Suprapubic skin (tissue), 4 donors: ENCODE data around the gene CDK11B. TPM values are rescaled to one million over a fixed set of nuclear protein-coding genes. Genes with fewer than 3 reads are reported as not detected.
A peak's percentile ranks its signal among the peaks of the same experiment; 100 is the strongest.
"Not testable (repeated sequence)": the region's sequence is repeated elsewhere in the genome, so short reads cannot be mapped to it uniquely, and the experiment has no call there.

ENCODE experiments used
- DNase-seq, 2 donors: peaks; one replicate each; pipeline ENCODE4 v3.0.0-alpha.2; 2019; ENCODE audit warnings: low spot score in 2 of 2
- H3K27ac ChIP-seq: fragments of 200-600 bp; sonication (generic); one replicate; pipeline ENCODE4 v1.5.1; 2019
- H3K27me3 ChIP-seq: fragments of 200-600 bp; sonication (generic); one replicate; pipeline ENCODE4 v1.5.1; 2019
- H3K36me3 ChIP-seq: fragments of 200-600 bp; sonication (generic); one replicate; pipeline ENCODE4 v1.5.1; 2019
- H3K4me1 ChIP-seq: fragments of 200-600 bp; sonication (generic); one replicate; pipeline ENCODE4 v1.5.1; 2019
- H3K4me3 ChIP-seq: fragments of 200-600 bp; sonication (generic); one replicate; pipeline ENCODE4 v1.5.1; 2019; ENCODE audit warnings: mild to moderate bottlenecking
- H3K9me3 ChIP-seq: fragments of 200-600 bp; sonication (generic); one replicate; pipeline ENCODE4 v1.5.1; 2019
- EP300 ChIP-seq: sonication (generic); formaldehyde crosslinking; IDR thresholded peaks from one replicate; pipeline ENCODE4 v1.6.1; 2017; ENCODE audit warnings: antibody characterized with exemption
- POLR2A ChIP-seq, 2 donors: fragments of 450-650 bp; IDR thresholded peaks; one replicate each; pipeline ENCODE4 v1.6.1; 2017; ENCODE audit warnings: antibody characterized with exemption in 2 of 2, mild to moderate bottlenecking in 2 of 2, moderate library complexity in 2 of 2
- POLR2AphosphoS5 ChIP-seq, 3 donors: sonication (generic); formaldehyde crosslinking; IDR thresholded peaks; one replicate each; pipeline ENCODE4 v1.6.1; 2017; ENCODE audit warnings: antibody characterized with exemption in 3 of 3
- WGBS: methylation state at CpG from one replicate; pipeline ENCODE4 v1.1.5; 2018; 5-methylcytosine and 5-hydroxymethylcytosine counted together
- total RNA-seq, 4 donors: library from RNA; depleted of rRNA; stranded (reverse); fragments of >200 nt; gene quantifications; one replicate each; pipeline ENCODE4 v1.1.0, GENCODE V29; 2016
- TF ChIP-seq, protein P1 (sequence below), 2 donors: fragments of 200-600 bp in 1 of 2; fragments of 450-650 bp in 1 of 2; sonication (generic) in 1 of 2; IDR thresholded peaks; one replicate each; pipeline ENCODE4 v1.5.1; 2016 to 2019; ENCODE audit warnings: antibody characterized with exemption in 2 of 2, mild to moderate bottlenecking in 1 of 2, moderate library complexity in 1 of 2

CDK11B gene
- total RNA-seq, 4 donors from 2014 or later = 18.1 to 28.6 (median 23.3) TPM

DNA sequence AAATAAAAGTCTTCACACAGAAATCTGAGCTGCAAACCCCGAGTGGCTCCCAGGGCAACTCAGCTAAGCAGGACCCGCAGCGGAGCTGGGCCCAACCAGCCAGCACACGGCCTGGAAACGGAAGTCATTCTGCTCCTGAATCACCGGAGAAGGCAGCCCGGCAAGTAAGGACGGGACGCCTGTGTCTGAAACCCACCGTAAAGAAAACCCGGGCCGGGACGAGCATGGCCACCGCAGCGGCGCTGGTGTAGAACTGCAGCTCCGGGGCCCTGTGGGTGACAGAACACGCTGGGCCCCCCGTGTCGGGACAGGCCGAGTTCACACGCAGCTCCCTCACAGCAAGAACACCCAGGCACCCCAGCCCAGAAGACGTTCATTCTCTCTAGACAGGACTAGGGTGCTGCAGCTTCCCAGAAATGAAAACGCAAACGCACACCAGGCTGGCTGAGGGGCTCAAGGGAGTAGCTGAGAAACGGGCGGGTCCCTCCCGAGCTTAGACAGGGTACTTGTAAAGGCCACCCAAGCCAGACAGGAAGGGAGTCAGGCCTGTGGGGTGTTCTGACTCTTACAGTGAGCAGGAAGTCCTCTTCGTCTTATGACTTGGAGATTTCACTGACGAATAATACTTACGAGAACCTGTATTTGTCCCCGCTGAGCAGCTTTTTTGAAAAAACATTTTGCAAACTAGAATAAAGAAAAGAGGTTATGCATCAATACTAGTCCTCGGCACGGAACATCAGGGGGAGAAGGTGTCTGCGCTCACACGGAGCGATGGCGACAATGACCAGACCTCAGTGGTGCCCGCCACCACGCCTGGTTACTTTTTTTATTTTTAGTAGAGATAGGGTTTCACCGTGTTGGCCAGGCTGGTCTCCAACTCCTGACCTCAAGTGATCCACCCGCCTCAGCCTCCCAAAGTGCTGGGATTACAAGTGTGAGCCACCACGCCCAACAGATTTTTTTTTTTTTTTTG lies 10.9 kb upstream of the CDK11B start:
- DNase-seq = peak in 1 of 2 donors; percentile 54
- no peak for TF ChIP-seq POLR2A (IDR thresholded peaks at IDR 0.05)
- no peak for TF ChIP-seq POLR2AphosphoS5 (IDR thresholded peaks at IDR 0.05)
- TF ChIP-seq, protein P1, sequence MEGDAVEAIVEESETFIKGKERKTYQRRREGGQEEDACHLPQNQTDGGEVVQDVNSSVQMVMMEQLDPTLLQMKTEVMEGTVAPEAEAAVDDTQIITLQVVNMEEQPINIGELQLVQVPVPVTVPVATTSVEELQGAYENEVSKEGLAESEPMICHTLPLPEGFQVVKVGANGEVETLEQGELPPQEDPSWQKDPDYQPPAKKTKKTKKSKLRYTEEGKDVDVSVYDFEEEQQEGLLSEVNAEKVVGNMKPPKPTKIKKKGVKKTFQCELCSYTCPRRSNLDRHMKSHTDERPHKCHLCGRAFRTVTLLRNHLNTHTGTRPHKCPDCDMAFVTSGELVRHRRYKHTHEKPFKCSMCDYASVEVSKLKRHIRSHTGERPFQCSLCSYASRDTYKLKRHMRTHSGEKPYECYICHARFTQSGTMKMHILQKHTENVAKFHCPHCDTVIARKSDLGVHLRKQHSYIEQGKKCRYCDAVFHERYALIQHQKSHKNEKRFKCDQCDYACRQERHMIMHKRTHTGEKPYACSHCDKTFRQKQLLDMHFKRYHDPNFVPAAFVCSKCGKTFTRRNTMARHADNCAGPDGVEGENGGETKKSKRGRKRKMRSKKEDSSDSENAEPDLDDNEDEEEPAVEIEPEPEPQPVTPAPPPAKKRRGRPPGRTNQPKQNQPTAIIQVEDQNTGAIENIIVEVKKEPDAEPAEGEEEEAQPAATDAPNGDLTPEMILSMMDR (IDR thresholded peaks at IDR 0.05) = no peak
- TF ChIP-seq EP300 = no peak
- 93% methylated on average over 43 of the region's 43 CpGs for WGBS
- no peaks in the 10 kb centered on the region for H3K4me1 ChIP-seq
- no peaks in the 10 kb centered on the region for H3K27me3 ChIP-seq
- peaks cover 62% of the 10 kb centered on the region for H3K36me3 ChIP-seq
- H3K4me3 ChIP-seq = no peak overlapping the region
- no peak overlapping the region for H3K27ac ChIP-seq
- no peaks in the 10 kb centered on the region for H3K9me3 ChIP-seq

DNA sequence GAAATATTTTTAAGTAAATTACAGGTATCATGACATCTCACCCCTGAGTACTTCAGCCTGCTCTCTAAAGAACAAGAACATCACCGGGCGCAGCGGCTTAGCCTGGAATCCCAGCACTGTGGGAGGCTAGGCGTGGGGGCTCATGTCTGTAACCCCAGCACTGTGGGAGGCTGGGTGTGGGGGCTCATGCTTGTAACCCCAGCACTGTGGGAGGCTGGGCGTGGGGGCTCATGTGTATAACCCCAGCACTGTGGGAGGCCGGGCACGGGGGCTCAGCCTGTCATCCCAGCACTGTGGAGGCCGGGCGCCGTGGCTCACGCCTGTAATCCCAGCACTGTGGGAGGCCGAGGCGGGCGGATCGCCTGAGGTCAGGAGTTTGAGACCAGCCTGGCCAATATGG lies 7.7 kb upstream of the CDK11B start:
- Histone ChIP-seq H3K27me3 (no peaks in the 10 kb centered on the region), H3K4me3 (no peak overlapping the region), H3K9me3 (no peaks in the 10 kb centered on the region), H3K36me3 (peaks cover 50% of the 10 kb centered on the region), H3K27ac (no peak overlapping the region), H3K4me1 (peaks cover 6% of the 10 kb centered on the region)
- 88% methylated on average over 15 of the region's 15 CpGs for WGBS
- peak; percentile 48 to 75 for DNase-seq
- no peak for TF ChIP-seq EP300
- TF ChIP-seq, protein P1 (IDR thresholded peaks at IDR 0.05) = no peak
- TF ChIP-seq POLR2A (IDR thresholded peaks at IDR 0.05) = no peak
- no peak for TF ChIP-seq POLR2AphosphoS5 (IDR thresholded peaks at IDR 0.05)

DNA sequence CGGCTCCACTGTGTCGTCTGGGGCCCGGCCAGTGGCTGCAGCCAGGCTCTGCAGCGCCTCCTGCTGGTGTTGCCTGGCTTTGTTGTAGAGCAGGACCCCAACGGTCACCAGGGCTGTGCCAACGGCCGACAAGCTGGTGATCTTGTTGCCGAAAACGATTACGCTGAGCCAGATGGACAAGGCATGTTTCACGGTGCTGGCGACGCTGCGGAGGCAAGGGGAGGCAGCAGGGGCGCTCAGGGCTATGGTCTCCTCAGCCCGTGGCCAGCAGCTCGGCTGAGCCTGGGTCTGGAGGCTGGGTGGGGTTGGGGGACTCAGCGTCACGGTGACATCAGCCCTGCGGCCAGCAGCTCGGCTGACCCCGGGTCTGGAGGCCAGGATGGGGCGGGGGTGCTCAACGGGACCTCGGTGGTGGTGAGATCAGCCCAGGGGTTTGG lies 7.0 kb upstream of the CDK11B start:
- Histone ChIP-seq H3K36me3 (peaks cover 43% of the 10 kb centered on the region), H3K27me3 (no peaks in the 10 kb centered on the region), H3K4me3 (no peak overlapping the region), H3K9me3 (no peaks in the 10 kb centered on the region), H3K4me1 (peaks cover 6% of the 10 kb centered on the region), H3K27ac (no peak overlapping the region)
- 86% methylated on average over 22 of the region's 25 CpGs for WGBS
- no peak for TF ChIP-seq EP300
- TF ChIP-seq, protein P1 (IDR thresholded peaks at IDR 0.05) = peak in 1 of 2 donors; percentile 15
- peak; percentile 57 to 67 for DNase-seq

DNA sequence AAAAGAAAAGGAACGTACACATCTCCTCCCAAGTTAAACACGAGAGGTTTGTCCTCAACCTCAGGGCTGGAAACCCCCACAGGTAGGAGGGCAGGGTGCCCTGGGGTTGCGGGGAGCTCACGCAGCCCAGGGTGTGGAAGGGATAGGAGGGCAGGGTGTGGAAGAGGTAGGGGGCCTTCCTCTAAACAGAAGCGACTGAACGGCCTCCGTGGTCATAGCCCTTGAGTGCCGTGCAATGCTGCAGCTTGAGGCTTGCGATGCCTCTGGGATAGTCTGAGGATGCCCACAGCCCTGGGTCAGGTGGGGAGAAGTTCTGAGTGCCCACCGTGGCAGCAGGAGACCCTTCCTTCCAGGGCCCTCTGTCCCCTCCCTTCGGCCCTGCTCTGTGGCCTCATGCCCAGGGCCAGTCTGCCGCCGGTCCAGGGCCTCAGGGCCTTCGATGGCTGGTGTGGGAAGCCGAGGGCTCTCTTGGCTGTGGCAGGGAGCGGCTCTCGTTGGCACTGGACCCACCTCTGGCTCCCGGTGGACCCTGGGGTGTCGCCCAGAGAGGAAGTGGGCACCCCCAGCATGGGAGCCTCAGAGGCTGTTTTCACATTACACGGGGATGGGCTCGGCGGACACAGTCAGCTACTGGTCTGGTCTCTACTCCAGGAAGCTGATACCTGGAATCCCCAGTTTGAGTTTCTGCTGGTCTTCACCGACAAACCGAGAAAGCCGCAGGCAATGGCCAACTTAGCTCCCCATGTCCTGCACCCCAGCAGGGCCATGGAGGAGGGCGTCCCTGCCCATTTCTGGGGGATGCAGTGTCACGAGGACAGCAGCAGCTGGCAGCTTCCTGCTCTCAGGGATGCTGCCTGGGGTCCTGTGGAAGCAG lies 6.4 kb upstream of the CDK11B start:
- 86% methylated on average over 11 of the region's 27 CpGs for WGBS

DNA sequence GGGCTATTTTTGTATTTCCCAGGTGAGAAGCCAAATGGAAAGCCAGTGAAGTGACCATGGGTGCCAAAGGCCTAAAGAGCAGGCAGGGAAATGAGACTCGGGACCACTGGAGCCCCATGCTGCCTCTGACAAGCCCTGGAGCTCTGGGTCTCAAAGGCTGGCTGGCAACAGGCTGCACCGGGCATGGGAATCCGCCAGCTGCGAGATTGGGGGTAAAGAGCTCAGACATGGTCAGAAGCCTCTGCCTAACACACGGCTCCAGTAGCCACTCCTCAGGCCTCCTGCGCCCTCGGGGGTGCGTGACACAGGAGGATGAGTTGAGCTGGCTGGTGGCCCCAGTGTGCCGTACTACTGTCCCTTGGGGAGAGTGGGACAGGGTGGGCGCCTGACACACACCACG lies 5.5 kb upstream of the CDK11B start:
- not testable (repeated sequence) for DNase-seq, H3K27ac ChIP-seq, H3K4me3 ChIP-seq, H3K27me3 ChIP-seq, H3K9me3 ChIP-seq
- 50% methylated on average over 1 of the region's 11 CpGs for WGBS
- peaks cover 11% of the 10 kb centered on the region for H3K4me1 ChIP-seq
- H3K36me3 ChIP-seq = peaks cover 33% of the 10 kb centered on the region

More for the DNA sequence above, 6.4 kb upstream of the CDK11B start:
- Histone ChIP-seq H3K27ac (no peak overlapping the region), H3K27me3 (no peaks in the 10 kb centered on the region), H3K9me3 (no peaks in the 10 kb centered on the region), H3K36me3 (peaks cover 41% of the 10 kb centered on the region), H3K4me1 (peaks cover 6% of the 10 kb centered on the region), H3K4me3 (no peak overlapping the region)
- TF ChIP-seq POLR2A (IDR thresholded peaks at IDR 0.05) (no peak), POLR2AphosphoS5 (IDR thresholded peaks at IDR 0.05) (no peak), EP300 (no peak)
- TF ChIP-seq, protein P1 (IDR thresholded peaks at IDR 0.05) = no peak
- peak in 1 of 2 donors; percentile 52 for DNase-seq

DNA sequence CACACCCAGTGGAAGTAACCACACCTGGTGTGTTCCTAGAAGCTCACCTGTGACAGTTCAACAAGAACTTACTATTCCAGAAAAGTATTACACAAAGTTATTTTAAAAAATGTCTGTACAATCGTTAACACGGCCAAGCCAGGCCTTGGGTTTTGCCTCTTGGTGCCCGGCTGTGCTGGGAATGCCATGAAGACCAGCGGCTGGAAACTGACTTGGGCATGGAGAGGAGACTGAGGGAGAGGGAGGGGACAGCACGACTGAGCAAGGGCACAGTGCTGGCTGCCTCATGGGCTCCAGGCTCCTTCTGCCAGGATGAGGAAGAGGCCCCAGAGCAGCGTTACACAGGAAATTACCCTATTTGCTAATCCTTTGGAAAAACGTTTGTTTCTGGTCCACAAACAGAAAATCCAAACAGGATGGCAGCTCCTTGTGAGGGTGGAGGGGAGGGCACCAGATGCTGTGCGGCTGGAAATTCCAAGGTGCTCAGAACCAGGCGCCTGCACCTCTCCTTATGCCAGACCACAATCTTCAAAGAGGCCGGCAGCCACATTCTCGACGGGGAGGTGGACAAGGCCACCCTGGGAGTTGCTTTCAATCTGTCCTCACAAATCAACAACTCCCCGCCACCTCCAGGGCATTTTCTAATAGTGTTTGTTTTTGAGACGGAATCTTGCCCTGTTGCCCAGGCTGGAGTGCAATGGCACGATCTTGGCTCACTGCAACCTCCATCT lies 4.2 kb upstream of the CDK11B start:
- not testable (repeated sequence) for H3K27me3 ChIP-seq, H3K9me3 ChIP-seq, H3K4me3 ChIP-seq
- H3K4me1 ChIP-seq = peaks cover 12% of the 10 kb centered on the region
- peaks cover 25% of the 10 kb centered on the region for H3K36me3 ChIP-seq
- 54% methylated on average over 15 of the region's 15 CpGs for WGBS
- peak overlapping the region; percentile 68 for H3K27ac ChIP-seq
- DNase-seq = peak in 1 of 2 donors; percentile 75

DNA sequence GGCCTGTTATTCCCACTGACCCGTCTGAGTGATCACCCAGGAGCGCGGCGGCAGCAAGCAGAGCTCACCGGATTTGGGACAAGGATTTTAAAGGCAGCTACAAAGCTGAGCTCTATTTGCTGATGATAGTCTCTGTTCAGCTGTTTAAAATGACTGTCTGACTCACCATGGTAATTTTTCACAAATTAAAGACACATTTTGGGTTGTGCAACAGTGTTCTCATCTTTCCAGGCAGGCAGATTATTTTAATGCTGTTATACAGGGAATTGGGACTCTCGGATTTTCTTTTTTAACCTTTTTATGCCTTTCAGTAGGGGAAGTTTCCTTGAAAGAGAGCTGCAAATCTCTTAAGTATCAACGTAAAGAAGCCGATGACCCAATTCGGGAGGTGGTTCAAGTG lies 3.6 kb upstream of the CDK11B start:
- WGBS = 53% methylated on average over 7 of the region's 9 CpGs
- not testable (repeated sequence) for H3K9me3 ChIP-seq, H3K27me3 ChIP-seq, DNase-seq, H3K4me3 ChIP-seq
- H3K4me1 ChIP-seq = peaks cover 15% of the 10 kb centered on the region
- peaks cover 22% of the 10 kb centered on the region for H3K36me3 ChIP-seq
- peak overlapping the region; percentile 68 for H3K27ac ChIP-seq

DNA sequence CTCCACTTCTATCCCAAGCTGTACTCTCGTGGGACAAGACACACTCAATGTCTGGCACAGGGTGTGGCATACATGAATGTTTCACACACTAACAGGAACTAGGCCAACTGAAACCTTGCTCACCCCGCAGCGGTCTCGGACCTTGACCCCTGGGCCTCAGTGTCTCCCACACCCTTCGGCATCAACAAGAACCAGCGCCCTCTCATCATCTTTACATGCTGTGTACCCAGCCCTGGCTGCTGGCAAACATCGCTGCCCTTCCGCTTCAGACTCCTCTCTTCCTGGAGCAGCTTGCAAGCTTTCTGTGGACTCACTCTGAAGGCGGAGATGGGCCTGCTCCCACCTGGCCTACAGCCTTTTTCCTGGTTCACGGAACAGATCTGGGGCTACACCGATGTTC lies 10.5 kb downstream of the CDK11B start:
- 93% methylated on average over 11 of the region's 11 CpGs for WGBS
- not testable (repeated sequence) for H3K9me3 ChIP-seq, H3K4me3 ChIP-seq, H3K27ac ChIP-seq, H3K27me3 ChIP-seq, H3K4me1 ChIP-seq
- DNase-seq = peak in 1 of 2 donors; percentile 54
- H3K36me3 ChIP-seq = peaks cover 64% of the 10 kb centered on the region
